ENCODE data around the gene YBX1. TPM values are rescaled to one million over a fixed set of nuclear protein-coding genes. Genes with fewer than 3 reads are reported as not detected.
"Not testable (repeated sequence)": the region's sequence is repeated elsewhere in the genome, so short reads cannot be mapped to it uniquely, and the experiment has no call there.

YBX1 gene
- total and polyA plus RNA-seq, 4 donors: 107 to 530 (median 204) TPM

- Histone ChIP-seq H3K27me3 (ENCODE audit: control insufficient read depth in 4 of 4, insufficient read depth in 4 of 4, low read length in 3 of 4) (no peaks in the 10 kb centered on the region), H3K4me1 (ENCODE audit: control insufficient read depth in 4 of 4, insufficient read depth in 4 of 4, low read length in 3 of 4) (peaks cover 0 to 4% (median 0%) of the 10 kb centered on the region in 4 donors), H3K9me3 (ENCODE audit: control insufficient read depth in 4 of 4, low read length in 3 of 4) (no peaks in the 10 kb centered on the region), H3K4me3 (ENCODE audit: low read depth in 1 of 3, low read length in 3 of 3) (no peak overlapping the region), H3K36me3 (ENCODE audit: control insufficient read depth in 4 of 4, insufficient read depth in 3 of 4, low read depth in 1 of 4, low read length in 3 of 4) (peaks cover 0 to 3% (median 0%) of the 10 kb centered on the region in 4 donors), H3K9ac (ENCODE audit: low read depth in 1 of 2, low read length in 2 of 2) (no peak overlapping the region), H3K27ac (ENCODE audit: low read depth in 1 of 2, low read length in 2 of 2) (no peak overlapping the region)
- no peak for DNase-seq (ENCODE audit: low spot score)
- 85% methylated on average over 6 of the region's 6 CpGs for WGBS
- TF ChIP-seq JUND (IDR thresholded peaks at IDR 0.05): no peak
- TF ChIP-seq EGR1 (IDR thresholded peaks at IDR 0.05; ENCODE audit: low read depth in 2 of 2): no peak
- no peak for TF ChIP-seq SP1 (IDR thresholded peaks at IDR 0.05)
- no peak for TF ChIP-seq ZBTB33 (IDR thresholded peaks at IDR 0.05)
- no peak for TF ChIP-seq NR2F2 (IDR thresholded peaks at IDR 0.05)
- no peak for TF ChIP-seq HNF4G (IDR thresholded peaks at IDR 0.05)
- no peak for TF ChIP-seq REST (IDR thresholded peaks at IDR 0.05)
- TF ChIP-seq FOXA1 (IDR thresholded peaks at IDR 0.05): no peak
- TF ChIP-seq RXRA (IDR thresholded peaks at IDR 0.05): no peak
- TF ChIP-seq CTCF (IDR thresholded peaks at IDR 0.05; ENCODE audit: low read depth, low read length, missing input control): no peak
- no peak for TF ChIP-seq ATF3 (IDR thresholded peaks at IDR 0.05)
- no peak for TF ChIP-seq RAD21 (IDR thresholded peaks at IDR 0.05)
- no peak for TF ChIP-seq YY1 (IDR thresholded peaks at IDR 0.05)
- TF ChIP-seq HNF4A (conservative IDR thresholded peaks at IDR 0.05): no peak
- no peak for TF ChIP-seq GABPA (IDR thresholded peaks at IDR 0.05 in 1 of 2, conservative IDR thresholded peaks at IDR 0.05 in 1 of 2)
- no peak for TF ChIP-seq TAF1 (conservative IDR thresholded peaks at IDR 0.05)
Observed at GRCh38 chr1:42723511-42723910, 41.3 kb downstream of the YBX1 start.

GRCh38 chr1:42725820-42726219 lies 43.6 kb downstream of the YBX1 start:
- not testable (repeated sequence) for H3K36me3 ChIP-seq (ENCODE audit: control insufficient read depth in 4 of 4, insufficient read depth in 3 of 4, low read depth in 1 of 4, low read length in 3 of 4); H3K27me3 ChIP-seq (ENCODE audit: control insufficient read depth in 4 of 4, insufficient read depth in 4 of 4, low read length in 3 of 4); H3K9ac ChIP-seq (ENCODE audit: low read depth in 1 of 2, low read length in 2 of 2); H3K4me1 ChIP-seq (ENCODE audit: control insufficient read depth in 4 of 4, insufficient read depth in 4 of 4, low read length in 3 of 4); H3K9me3 ChIP-seq (ENCODE audit: control insufficient read depth in 4 of 4, low read length in 3 of 4); DNase-seq (ENCODE audit: low spot score); H3K4me3 ChIP-seq (ENCODE audit: low read depth in 1 of 3, low read length in 3 of 3); H3K27ac ChIP-seq (ENCODE audit: low read depth in 1 of 2, low read length in 2 of 2)
- WGBS: 97% methylated on average over 4 of the region's 4 CpGs

All from liver (tissue), 9 donors.